Stomach (tissue), 19 donors: ENCODE measurements around the gene AKR1A1. TPM values are rescaled to one million over a fixed set of nuclear protein-coding genes. Genes with fewer than 3 reads are reported as not detected.

Experiments used
- DNase-seq, 2 donors: peaks; one replicate each; pipeline versions ENCODE4 v3.0.0 to v3.0.0-alpha.2; 2013 to 2019
- H3K27ac ChIP-seq, 5 donors: fragments of 200-600 bp in 4 of 5; sonication (generic) in 4 of 5; one replicate each; pipeline ENCODE4 v1.5.1; 2013 to 2019; ENCODE audit warnings: mild to moderate bottlenecking in 1 of 5, moderate library complexity in 1 of 5
- H3K27me3 ChIP-seq, 3 donors: fragments of 200-600 bp; sonication (generic); one replicate each; pipeline ENCODE4 v1.5.1; 2017 to 2019; ENCODE audit warnings: mixed run types in 1 of 3
- H3K36me3 ChIP-seq, 4 donors: fragments of 200-600 bp; sonication (generic); 1 replicate in 3 of 4; 2 replicates in 1 of 4; pipeline ENCODE4 v1.5.1; 2016 to 2019
- H3K4me1 ChIP-seq, 4 donors: fragments of 200-600 bp; sonication (generic); one replicate each; pipeline ENCODE4 v1.5.1; 2016 to 2019
- H3K4me3 ChIP-seq, 4 donors: fragments of 200-600 bp; sonication (generic) in 3 of 4; one replicate each; pipeline ENCODE4 v1.5.1; 2016 to 2019; ENCODE audit warnings: mild to moderate bottlenecking in 1 of 4
- H3K9me3 ChIP-seq, 4 donors: fragments of 200-600 bp; sonication (generic); one replicate each; pipeline ENCODE4 v1.5.1; 2016 to 2019
- EP300 ChIP-seq: sonication (generic); formaldehyde crosslinking; IDR thresholded peaks from one replicate; pipeline ENCODE4 v1.6.1; 2017; ENCODE audit warnings: antibody characterized with exemption
- POLR2A ChIP-seq, 4 donors: fragments of 450-650 bp; IDR thresholded peaks; one replicate each; pipeline ENCODE4 v1.6.1; 2016; ENCODE audit warnings: antibody characterized with exemption in 4 of 4, control low read depth in 2 of 4, mild to moderate bottlenecking in 1 of 4, moderate library complexity in 1 of 4
- POLR2AphosphoS5 ChIP-seq, 3 donors: sonication (generic); formaldehyde crosslinking; IDR thresholded peaks; one replicate each; pipeline ENCODE4 v1.6.1; 2016; ENCODE audit warnings: antibody characterized with exemption in 3 of 3
- WGBS, 5 donors: extraction: QIAGEN DNeasy Blood & Tissue Kit in 3 of 5; methylation state at CpG; one replicate each; pipeline versions ENCODE4 v1.1.5 to v1.1.7; 2013 to 2018; 5-methylcytosine and 5-hydroxymethylcytosine counted together
- intact Hi-C: fragments of 100-400 bp; cut with DNase I; formaldehyde crosslinking; loops from one replicate; pipeline ENCODE4 v1.15.1; 2023; ENCODE audit warnings: low total_unique reads
- long read RNA-seq, 10 donors: transcript quantifications; one replicate each; lab custom pipeline, GENCODE V29; 2026
- polyA plus RNA-seq, 3 donors: library from polyadenylated mRNA; stranded (reverse); fragments of 200-250 nt; gene quantifications; one replicate each; pipeline ENCODE4 v1.2.3, GENCODE V29; 2013
- total RNA-seq, 5 donors: library from RNA; depleted of rRNA; stranded (reverse); fragments of >200 nt; gene quantifications; one replicate each; pipeline versions ENCODE4 v1.1.0 to v1.2.3, GENCODE V29; 2014 to 2016
- TF ChIP-seq, protein P1 (sequence below), 7 experiments: fragments of 450-650 bp in 4 of 7; fragments of 200-600 bp in 3 of 7; sonication (generic) in 3 of 7; IDR thresholded peaks; one replicate each; pipeline ENCODE4 v1.5.1; 2016 to 2019; ENCODE audit warnings: antibody characterized with exemption in 7 of 7, control low read depth in 2 of 7, mild to moderate bottlenecking in 1 of 7
- donor health status: healthy with polysubstance abuse.
- donor health status: Bipolar disorder and iron deficiency.
- donor health status: healthy.

The AKR1A1 gene
- total RNA-seq (100 to 1,000 TPM in 4 of 5 donors, 10 to 100 TPM in 1; 10.5 to 203 (median 141) TPM), polyA plus RNA-seq (100 to 1,000 TPM; 192 to 246 (median 212) TPM)
- long read RNA-seq, donor 1, transcript AKR1A1-201 (9 exons, 1,166 nt), result major isoform, 11 of 49 reads
- long read RNA-seq, donor 1, transcript AKR1A1-202 (10 exons, 1,818 nt), result minor isoform, 5 of 49 reads
- long read RNA-seq, donor 1, partial matches to known transcripts, result 27 of 49 reads
- long read RNA-seq, donor 1, other reads (novel, unspliced or antisense), result 0 of 49 reads
- long read RNA-seq, donor 2, transcript AKR1A1-204 (4 exons, 1,018 nt), result minor isoform, 5 of 94 reads
- long read RNA-seq, donor 2, transcript AKR1A1-202 (10 exons, 1,818 nt), result minor isoform, 6 of 94 reads
- long read RNA-seq, donor 2, transcript AKR1A1-214 (10 exons, 1,360 nt), result minor isoform, 7 of 94 reads
- long read RNA-seq, donor 2, transcript AKR1A1-201 (9 exons, 1,166 nt), result major isoform, 28 of 94 reads
- long read RNA-seq, donor 2, partial matches to known transcripts, result 42 of 94 reads
- long read RNA-seq, donor 2, other reads (novel, unspliced or antisense), result 0 of 94 reads
- long read RNA-seq, donor 3, transcript AKR1A1-205 (4 exons, 948 nt), result minor isoform, 5 of 38 reads
- long read RNA-seq, donor 3, transcript AKR1A1-201 (9 exons, 1,166 nt), result major isoform, 11 of 38 reads
- long read RNA-seq, donor 3, partial matches to known transcripts, result 17 of 38 reads
- long read RNA-seq, donor 3, other reads (novel, unspliced or antisense), result 0 of 38 reads
- long read RNA-seq, donor 4, partial matches to known transcripts, result 0 of 2 reads
- long read RNA-seq, donor 4, other reads (novel, unspliced or antisense), result 0 of 2 reads
- long read RNA-seq, donor 5, transcript AKR1A1-201 (9 exons, 1,166 nt), result major isoform, 26 of 61 reads
- long read RNA-seq, donor 5, transcript AKR1A1-206 (3 exons, 630 nt), result minor isoform, 5 of 61 reads
- long read RNA-seq, donor 5, partial matches to known transcripts, result 22 of 61 reads
- long read RNA-seq, donor 5, other reads (novel, unspliced or antisense), result 0 of 61 reads
- long read RNA-seq, donor 6, result 0 reads
- long read RNA-seq, donor 7, transcript AKR1A1-201 (9 exons, 1,166 nt), result major isoform, 19 of 70 reads
- long read RNA-seq, donor 7, transcript AKR1A1-206 (3 exons, 630 nt), result minor isoform, 7 of 70 reads
- long read RNA-seq, donor 7, partial matches to known transcripts, result 34 of 70 reads
- long read RNA-seq, donor 7, other reads (novel, unspliced or antisense), result 0 of 70 reads
- long read RNA-seq, donor 8, transcript AKR1A1-201 (9 exons, 1,166 nt), result major isoform, 16 of 67 reads
- long read RNA-seq, donor 8, transcript AKR1A1-214 (10 exons, 1,360 nt), result minor isoform, 5 of 67 reads
- long read RNA-seq, donor 8, partial matches to known transcripts, result 34 of 67 reads
- long read RNA-seq, donor 8, other reads (novel, unspliced or antisense), result 0 of 67 reads
- long read RNA-seq, donor 9, transcript AKR1A1-206 (3 exons, 630 nt), result minor isoform, 7 of 57 reads
- long read RNA-seq, donor 9, transcript AKR1A1-214 (10 exons, 1,360 nt), result minor isoform, 6 of 57 reads
- long read RNA-seq, donor 9, transcript AKR1A1-201 (9 exons, 1,166 nt), result major isoform, 11 of 57 reads
- long read RNA-seq, donor 9, partial matches to known transcripts, result 27 of 57 reads
- long read RNA-seq, donor 9, other reads (novel, unspliced or antisense), result 0 of 57 reads
- long read RNA-seq, donor 10, transcript AKR1A1-201 (9 exons, 1,166 nt), result major isoform, 19 of 50 reads
- long read RNA-seq, donor 10, partial matches to known transcripts, result 17 of 50 reads
- long read RNA-seq, donor 10, other reads (novel, unspliced or antisense), result 0 of 50 reads

DNA sequence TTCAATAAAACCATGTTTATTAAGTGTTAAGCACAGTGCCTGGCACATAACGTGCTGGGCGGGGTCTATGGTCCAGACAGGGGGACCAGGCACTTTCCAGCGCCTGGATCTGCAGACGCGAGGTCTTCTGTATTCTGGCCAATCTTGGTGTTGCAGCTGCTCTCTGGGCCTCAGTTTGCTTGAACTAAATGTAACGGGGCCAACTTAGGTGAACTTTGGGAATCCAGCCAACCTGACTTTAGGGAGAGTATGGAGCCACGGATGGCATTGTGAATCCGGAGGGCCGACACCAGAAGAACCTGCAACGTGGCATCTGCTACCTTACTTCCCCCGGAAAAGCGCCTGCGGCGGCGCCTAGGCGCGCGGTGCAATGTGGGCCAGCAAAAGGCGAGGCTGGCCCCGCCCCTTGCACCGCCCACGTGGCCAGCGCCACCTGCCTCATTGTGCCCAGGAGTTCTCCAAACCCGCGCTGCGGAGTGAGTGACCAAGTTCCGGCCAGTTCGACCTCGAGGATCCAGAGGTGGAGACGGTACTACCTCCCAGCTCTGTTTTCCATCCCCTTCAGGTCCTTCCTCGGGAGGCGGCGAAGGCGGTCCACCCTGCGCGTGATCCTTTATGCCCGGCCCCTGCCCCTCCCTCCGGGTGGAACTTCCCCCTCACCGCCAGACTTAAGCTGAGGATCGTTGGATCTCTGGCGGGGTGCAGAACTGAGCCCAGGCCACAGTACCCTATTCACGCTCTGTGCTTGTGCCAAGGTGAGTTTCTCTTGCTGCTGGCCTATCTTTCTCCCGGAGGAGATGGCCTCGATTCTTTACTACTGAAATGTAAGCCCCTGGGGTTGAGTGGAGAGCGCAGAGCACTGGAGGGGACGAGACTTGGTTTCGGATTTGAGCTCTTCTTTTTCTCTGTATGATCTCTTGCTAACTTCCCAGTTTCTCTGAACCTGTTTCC is at the start of gene AKR1A1:
TSS of gene AKR1A1 (plus strand) at position 426 of the 951 bp plus-strand sequence. CDS start 10,969 bp downstream, outside the sequence.
- WGBS, 5 donors, result 1 to 4% (median 2%) methylated on average over 19 to 47 of the region's 47 CpGs
- TF ChIP-seq, protein P1, sequence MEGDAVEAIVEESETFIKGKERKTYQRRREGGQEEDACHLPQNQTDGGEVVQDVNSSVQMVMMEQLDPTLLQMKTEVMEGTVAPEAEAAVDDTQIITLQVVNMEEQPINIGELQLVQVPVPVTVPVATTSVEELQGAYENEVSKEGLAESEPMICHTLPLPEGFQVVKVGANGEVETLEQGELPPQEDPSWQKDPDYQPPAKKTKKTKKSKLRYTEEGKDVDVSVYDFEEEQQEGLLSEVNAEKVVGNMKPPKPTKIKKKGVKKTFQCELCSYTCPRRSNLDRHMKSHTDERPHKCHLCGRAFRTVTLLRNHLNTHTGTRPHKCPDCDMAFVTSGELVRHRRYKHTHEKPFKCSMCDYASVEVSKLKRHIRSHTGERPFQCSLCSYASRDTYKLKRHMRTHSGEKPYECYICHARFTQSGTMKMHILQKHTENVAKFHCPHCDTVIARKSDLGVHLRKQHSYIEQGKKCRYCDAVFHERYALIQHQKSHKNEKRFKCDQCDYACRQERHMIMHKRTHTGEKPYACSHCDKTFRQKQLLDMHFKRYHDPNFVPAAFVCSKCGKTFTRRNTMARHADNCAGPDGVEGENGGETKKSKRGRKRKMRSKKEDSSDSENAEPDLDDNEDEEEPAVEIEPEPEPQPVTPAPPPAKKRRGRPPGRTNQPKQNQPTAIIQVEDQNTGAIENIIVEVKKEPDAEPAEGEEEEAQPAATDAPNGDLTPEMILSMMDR (IDR thresholded peaks at IDR 0.05), result peak in 2 of 7 experiments; percentile 23 to 26
- TF ChIP-seq POLR2A (IDR thresholded peaks at IDR 0.05) (no peak), EP300 (peak; percentile 39), POLR2AphosphoS5 (IDR thresholded peaks at IDR 0.05) (peak; percentile 57 to 89 (median 80))
- intact Hi-C loops, result no loop called here

DNA sequence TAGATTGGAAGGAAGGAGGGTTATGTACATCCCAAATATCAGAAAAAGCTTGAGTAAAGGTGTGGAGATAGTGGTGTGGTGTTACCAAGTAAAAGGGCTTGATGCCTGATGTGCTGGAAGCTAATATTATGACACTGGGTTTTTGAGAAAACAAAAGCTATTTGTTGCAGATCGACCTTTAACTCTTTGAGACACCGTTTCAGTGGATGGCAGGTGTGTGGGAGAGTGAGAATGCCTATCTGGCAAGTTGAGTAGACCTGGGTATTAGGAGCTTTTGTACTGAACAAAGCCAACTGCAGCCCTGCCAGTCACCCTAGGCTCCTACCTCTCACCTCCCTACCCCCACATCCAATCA is 49.1 kb upstream of the AKR1A1 start:
- H3K36me3 ChIP-seq, result peaks cover 0 to 6% (median 0%) of the 10 kb centered on the region in 4 donors
- no peak for DNase-seq
- TF ChIP-seq POLR2A (IDR thresholded peaks at IDR 0.05) (no peak), EP300 (no peak), POLR2AphosphoS5 (IDR thresholded peaks at IDR 0.05) (no peak)
- TF ChIP-seq, protein P1 (IDR thresholded peaks at IDR 0.05), result no peak
- no peaks in the 10 kb centered on the region for H3K9me3 ChIP-seq
- peaks cover 11 to 36% (median 28%) of the 10 kb centered on the region in 4 donors for H3K4me1 ChIP-seq
- intact Hi-C loops, result no loop called here
- no peaks in the 10 kb centered on the region for H3K27me3 ChIP-seq
- H3K27ac ChIP-seq, result no peak overlapping the region
- WGBS, 5 donors, result 55 to 72% (median 60%) methylated on average over 2 of the region's 2 CpGs
- no peak overlapping the region for H3K4me3 ChIP-seq

More for the DNA sequence above, at the start of gene AKR1A1:
- Histone ChIP-seq H3K9me3 (no peaks in the 10 kb centered on the region), H3K4me3 (peak within 1 kb of the TSS; percentile 64 to 78 (median 70)), H3K27ac (peak within 1 kb of the TSS; percentile 84 to 93 (median 90)), H3K27me3 (no peaks in the 10 kb centered on the region), H3K36me3 (peaks cover 4 to 16% (median 9%) of the 10 kb centered on the region in 4 donors), H3K4me1 (peaks cover 7 to 46% (median 24%) of the 10 kb centered on the region in 4 donors)
- peak; percentile 92 to 97 for DNase-seq
